NCI-H460 (cell line): Measurements from ENCODE around the gene ANKS4B. TPM values are rescaled to one million over a fixed set of nuclear protein-coding genes. Genes with fewer than 3 reads are reported as not detected.
"Not testable (repeated sequence)": the region's sequence is repeated elsewhere in the genome, so short reads cannot be mapped to it uniquely, and the experiment has no call there.

ENCODE experiments used
- DNase-seq: peaks from one replicate; pipeline ENCODE4 v3.0.0-alpha.2; 2016; ENCODE audit warnings: low read depth; ENCODE audit errors: extremely low read depth
- total RNA-seq: library from RNA; depleted of rRNA; stranded (reverse); fragments of >200 nt; shearing (Covaris generic); gene quantifications from 2 replicates; pipeline ENCODE4 v1.2.3, GENCODE V29; 2014; rRNA removed

The ANKS4B gene
- total RNA-seq, 1 experiment from 2014 or later: not detected

GRCh38 chr16:21283521-21284289, 50.2 kb downstream of the ANKS4B start:
- DNase-seq: peak; percentile 34

GRCh38 chr16:21284414-21284813, 50.9 kb downstream of the ANKS4B start:
- DNase-seq: no peak

- no peak for DNase-seq
These were observed 51.8 kb downstream of the ANKS4B start for GRCh38 chr16:21285314-21285713.

GRCh38 chr16:21289789-21290188, 56.3 kb downstream of the ANKS4B start:
- not testable (repeated sequence) for DNase-seq

- DNase-seq: peak; percentile 100
These were observed 67.0 kb downstream of the ANKS4B start for GRCh38 chr16:21300309-21301167.

GRCh38 chr16:21301168-21301894, 67.8 kb downstream of the ANKS4B start:
- DNase-seq: peak; percentile 89

- no peak for DNase-seq
These were observed 68.4 kb downstream of the ANKS4B start for GRCh38 chr16:21301895-21302291.

- no peak for DNase-seq
These were observed 69.0 kb downstream of the ANKS4B start for GRCh38 chr16:21302454-21302853.

- DNase-seq: peak; percentile 82
These were observed 69.5 kb downstream of the ANKS4B start for GRCh38 chr16:21302898-21303528.

Other genes starting within 250 kb of the ANKS4B start
- 0.14 and 0.37 TPM in 2 replicates for gene DNAH3, start 82.9 kb upstream of the ANKS4B start, total RNA-seq
- 16.5 and 22.0 TPM in 2 replicates for gene LDAF1, start 75.0 kb upstream of the ANKS4B start, total RNA-seq
- gene ZP2, start 22.1 kb upstream of the ANKS4B start, total RNA-seq: not detected in 2 replicates
- not detected in 2 replicates for gene CRYM, start 44.6 kb downstream of the ANKS4B start, total RNA-seq